H1 (cell line): Measurements from ENCODE around the gene OR10A4. TPM values are rescaled to one million over a fixed set of nuclear protein-coding genes. Genes with fewer than 3 reads are reported as not detected.
"Not testable (repeated sequence)": the region's sequence is repeated elsewhere in the genome, so short reads cannot be mapped to it uniquely, and the experiment has no call there.

Experiments
- CTCF ChIA-PET: fragments of 300-600 bp; sonication (Branson Sonifier 250); formaldehyde crosslinking; loops from one replicate; lab custom pipeline; 2021; ENCODE audit not compliant: partially characterized antibody; lab: Charles Lee
- POLR2A ChIA-PET: fragments of 300-600 bp; sonication (Branson Sonifier 250); formaldehyde crosslinking; loops from one replicate; lab custom pipeline; 2021; ENCODE audit warnings: inconsistent platforms; ENCODE audit not compliant: partially characterized antibody; lab: Charles Lee
- DNase-seq, 2 experiments: peaks; one replicate each; pipeline versions ENCODE4 v3.0.0 to v3.0.0-alpha.2; 2010 to 2022; ENCODE audit warnings: low spot score in 2 of 2, low read depth in 1 of 2, mixed read lengths in 1 of 2
- FAIRE-seq: peaks from 2 replicates; lab custom pipeline; 2011; peaks lifted over from hg19 to GRCh38; lab: Jason Lieb, UNC
- H2AFZ ChIP-seq: 2 replicates; pipeline ENCODE4 v1.8.1; 2012; ENCODE audit warnings: low read length, inconsistent platforms
- H2AK5ac ChIP-seq: 2 replicates; pipeline ENCODE4 v1.6.1; 2013; ENCODE audit warnings: low read depth, low read length
- H2BK120ac ChIP-seq: replicated peaks from 2 replicates; pipeline ENCODE3; 2013; ENCODE audit warnings: low read depth, low read length, inconsistent platforms
- H2BK12ac ChIP-seq: 2 replicates; pipeline ENCODE4 v1.6.1; 2013; ENCODE audit warnings: low read depth, low read length
- H2BK15ac ChIP-seq: 2 replicates; pipeline ENCODE4 v1.6.1; 2013; ENCODE audit warnings: low read length
- H2BK20ac ChIP-seq: 2 replicates; pipeline ENCODE4 v1.6.1; 2013; ENCODE audit warnings: low read length
- H2BK5ac ChIP-seq: 2 replicates; pipeline ENCODE4 v1.6.1; 2013; ENCODE audit warnings: low read depth, low read length
- H3K14ac ChIP-seq: 2 replicates; pipeline ENCODE4 v1.6.1; 2013; ENCODE audit warnings: inconsistent platforms; ENCODE audit not compliant: insufficient read length
- H3K18ac ChIP-seq: 2 replicates; pipeline ENCODE4 v1.6.1; 2013; ENCODE audit warnings: low read length; ENCODE audit errors: extremely low read depth
- H3K23ac ChIP-seq: 2 replicates; pipeline ENCODE4 v1.6.1; 2013; ENCODE audit warnings: inconsistent platforms; ENCODE audit not compliant: insufficient read length
- H3K23me2 ChIP-seq: 2 replicates; pipeline ENCODE4 v1.6.1; 2013; ENCODE audit warnings: low read depth, low read length
- H3K27ac ChIP-seq: 2 replicates; pipeline ENCODE4 v1.6.1; 2011; ENCODE audit warnings: low read depth, low read length, inconsistent platforms
- H3K27me3 ChIP-seq, 4 experiments: replicated peaks in 1 of 4; 1 replicate in 1 of 4; 2 replicates in 3 of 4; pipeline versions ENCODE4 v1.6.1 to v1.8.1; 2011 to 2013; ENCODE audit warnings: low read length in 3 of 4, mild to moderate bottlenecking in 3 of 4, inconsistent platforms in 2 of 4, mixed read lengths in 2 of 4, moderate library complexity in 1 of 4; ENCODE audit not compliant: control insufficient read depth in 3 of 4, insufficient read depth in 3 of 4; ENCODE audit errors: extremely low read depth in 1 of 4
- H3K36me3 ChIP-seq, 4 experiments: 2 replicates each; pipeline versions ENCODE4 v1.6.1 to v1.8.1; 2011 to 2013; ENCODE audit warnings: mild to moderate bottlenecking in 4 of 4, low read length in 3 of 4, moderate library complexity in 2 of 4, control low read depth in 1 of 4, inconsistent platforms in 1 of 4; ENCODE audit not compliant: insufficient read depth in 4 of 4, control insufficient read depth in 2 of 4
- H3K4ac ChIP-seq: replicated peaks from 2 replicates; pipeline ENCODE3; 2013; ENCODE audit warnings: low read length, low read depth, mixed read lengths, inconsistent platforms; ENCODE audit not compliant: insufficient read length
- H3K4me1 ChIP-seq, 4 experiments: replicated peaks in 1 of 4; 1 replicate in 1 of 4; 2 replicates in 3 of 4; pipeline versions ENCODE4 v1.6.1 to v1.8.1; 2011 to 2013; ENCODE audit warnings: low read length in 3 of 4, inconsistent platforms in 2 of 4, mixed read lengths in 1 of 4; ENCODE audit not compliant: insufficient read depth in 4 of 4, control insufficient read depth in 3 of 4
- H3K4me2 ChIP-seq, 2 experiments: 2 replicates each; pipeline versions ENCODE4 v1.6.1 to v1.8.1; 2011 to 2013; ENCODE audit warnings: low read depth in 2 of 2, low read length in 2 of 2, control low read depth in 1 of 2, inconsistent platforms in 1 of 2, mild to moderate bottlenecking in 1 of 2; ENCODE audit not compliant: insufficient read depth in 1 of 2
- H3K4me3 ChIP-seq, 4 experiments: fragments of 200-600, 300-600 bp in 1 of 4; sonication (generic), shearing (Covaris generic), sonication (Bioruptor Twin) in 1 of 4; 2 replicates each; pipeline versions ENCODE4 v1.5.1 to v1.8.1; 2011 to 2016; ENCODE audit warnings: low read length in 4 of 4, low read depth in 3 of 4, control low read depth in 2 of 4, inconsistent platforms in 2 of 4, mild to moderate bottlenecking in 2 of 4, mixed read lengths in 1 of 4, moderate library complexity in 1 of 4; ENCODE audit not compliant: insufficient read depth in 2 of 4; ENCODE audit errors: extremely low read depth in 1 of 4
- H3K56ac ChIP-seq: replicated peaks from 2 replicates; pipeline ENCODE3; 2013; ENCODE audit warnings: low read depth, mild to moderate bottlenecking, mixed read lengths, low read length, inconsistent platforms; ENCODE audit not compliant: insufficient read length
- H3K79me1 ChIP-seq: 2 replicates; pipeline ENCODE4 v1.6.1; 2013; ENCODE audit warnings: low read depth, low read length, control low read depth
- H3K79me2 ChIP-seq, 2 experiments: 2 replicates each; pipeline versions ENCODE4 v1.6.1 to v1.8.1; 2012 to 2013; ENCODE audit warnings: low read length in 2 of 2, mild to moderate bottlenecking in 2 of 2, inconsistent platforms in 1 of 2; ENCODE audit not compliant: insufficient read depth in 2 of 2, control insufficient read depth in 1 of 2
- H3K9ac ChIP-seq, 4 experiments: replicated peaks in 1 of 4; 1 replicate in 1 of 4; 2 replicates in 3 of 4; pipeline versions ENCODE4 v1.6.1 to v1.8.1; 2011 to 2013; ENCODE audit warnings: low read depth in 3 of 4, low read length in 3 of 4, control low read depth in 2 of 4, mild to moderate bottlenecking in 2 of 4, moderate library complexity in 2 of 4, inconsistent platforms in 1 of 4; ENCODE audit errors: extremely low read depth in 1 of 4
- H3K9me3 ChIP-seq, 2 experiments: 2 replicates each; pipeline versions ENCODE4 v1.6.1 to v1.8.1; 2012 to 2013; ENCODE audit warnings: mild to moderate bottlenecking in 2 of 2, moderate library complexity in 2 of 2, control low read depth in 1 of 2, inconsistent platforms in 1 of 2, low read depth in 1 of 2, low read length in 1 of 2, mixed read lengths in 1 of 2; ENCODE audit not compliant: insufficient read depth in 2 of 2
- H4K20me1 ChIP-seq, 2 experiments: replicated peaks in 1 of 2; 2 replicates each; pipeline versions ENCODE3 to v1.8.1; 2011 to 2013; ENCODE audit warnings: inconsistent platforms in 2 of 2, low read length in 2 of 2, mild to moderate bottlenecking in 1 of 2; ENCODE audit not compliant: insufficient read depth in 2 of 2, control insufficient read depth in 1 of 2
- H4K5ac ChIP-seq: 2 replicates; pipeline ENCODE4 v1.6.1; 2013; ENCODE audit warnings: low read length, low read depth, mixed read lengths, inconsistent platforms; ENCODE audit not compliant: insufficient read length
- H4K8ac ChIP-seq: 2 replicates; pipeline ENCODE4 v1.8.0; 2013; ENCODE audit warnings: mild to moderate bottlenecking, moderate library complexity, low read length, inconsistent platforms; ENCODE audit not compliant: insufficient read depth; ENCODE audit errors: extremely low read depth
- H4K91ac ChIP-seq: replicated peaks from 2 replicates; pipeline ENCODE3; 2013; ENCODE audit warnings: low read length, mixed read lengths, inconsistent platforms; ENCODE audit not compliant: insufficient read length
- WGBS, 2 experiments: shearing (Covaris generic) in 1 of 2; methylation state at CpG; one replicate each; pipeline versions ENCODE4 v1.1.6 to v1.1.7; 2013 to 2015; ENCODE audit warnings: low lambda C conversion rate in 2 of 2, mixed read lengths in 2 of 2, inconsistent platforms in 1 of 2, low coverage in 1 of 2, missing lambda C conversion rate in 1 of 2; ENCODE audit not compliant: insufficient replicate concordance in 2 of 2, insufficient coverage in 1 of 2, insufficient read length in 1 of 2; ENCODE audit errors: extremely low coverage in 1 of 2, missing lambda C conversion rate in 1 of 2; 5-methylcytosine and 5-hydroxymethylcytosine counted together
- polyA plus RNA-seq, 7 experiments: library from polyadenylated mRNA; depleted of rRNA in 3 of 7; stranded (reverse) in 5 of 7; unstranded in 2 of 7; fragments of >200 nt in 5 of 7; fragments of 200-250 nt in 2 of 7; gene quantifications; 1 replicate in 5 of 7; 2 replicates in 1 of 7; 4 replicates in 1 of 7; pipeline versions ENCODE4 v1.2.1 to v1.2.3, GENCODE V29; 2011 to 2013; ENCODE audit warnings: missing spikeins in 2 of 7, mixed read lengths in 2 of 7
- total RNA-seq: library from RNA; stranded (reverse); fragmentation: NEBNext Ultra II Directional; extraction: Animal tissue kit (Norgen Biotek cat#: 25700); gene quantifications from 2 replicates; pipeline ENCODE4 v1.2.1, GENCODE V29; 2021

Gene OR10A4
- total and polyA plus RNA-seq, 2 of the 8 experiments (the other 6 are each of a cell fraction or from before 2014, with no cell fraction given): not detected

GRCh38 chr11:6904804-6905203 lies 28.4 kb downstream of the OR10A4 start:
- H2BK15ac ChIP-seq, H3K79me1 ChIP-seq, H3K56ac ChIP-seq, H3K4me1 ChIP-seq, H3K27ac ChIP-seq, H3K14ac ChIP-seq, H2BK120ac ChIP-seq, POLR2A ChIA-PET, H3K4me3 ChIP-seq, H4K20me1 ChIP-seq, H3K4ac ChIP-seq, H3K27me3 ChIP-seq, H3K4me2 ChIP-seq, H2BK5ac ChIP-seq, H3K36me3 ChIP-seq, H3K9me3 ChIP-seq, H3K18ac ChIP-seq, H4K8ac ChIP-seq, H2AFZ ChIP-seq, H3K23ac ChIP-seq, H3K9ac ChIP-seq, H4K91ac ChIP-seq, H3K79me2 ChIP-seq, FAIRE-seq, H4K5ac ChIP-seq, H2BK20ac ChIP-seq, H2BK12ac ChIP-seq, H3K23me2 ChIP-seq, H2AK5ac ChIP-seq, DNase-seq: not testable (repeated sequence)
- CTCF ChIA-PET: interaction anchor here (1.0 kb wide), 1 partner anchor 149 kb away, joined by 3 read pairs; no protein-coding TSS in a partner anchor
- WGBS, 2 experiments: 91% methylated on average over 13 of the region's 13 CpGs; no CpG with 5 or more reads in 1 of the 2 experiments
